Dedifferentiated amniotic fluid mesenchymal stem cell (primary cell): ENCODE measurements around the gene DNAJC16.
"Not testable (repeated sequence)": the region's sequence is repeated elsewhere in the genome, so short reads cannot be mapped to it uniquely, and the experiment has no call there.

Source experiments
- DNase-seq: peaks from one replicate; pipeline ENCODE4 v3.0.0-alpha.2; 2016; ENCODE audit errors: extremely low spot score

DNAJC16 gene

DNA sequence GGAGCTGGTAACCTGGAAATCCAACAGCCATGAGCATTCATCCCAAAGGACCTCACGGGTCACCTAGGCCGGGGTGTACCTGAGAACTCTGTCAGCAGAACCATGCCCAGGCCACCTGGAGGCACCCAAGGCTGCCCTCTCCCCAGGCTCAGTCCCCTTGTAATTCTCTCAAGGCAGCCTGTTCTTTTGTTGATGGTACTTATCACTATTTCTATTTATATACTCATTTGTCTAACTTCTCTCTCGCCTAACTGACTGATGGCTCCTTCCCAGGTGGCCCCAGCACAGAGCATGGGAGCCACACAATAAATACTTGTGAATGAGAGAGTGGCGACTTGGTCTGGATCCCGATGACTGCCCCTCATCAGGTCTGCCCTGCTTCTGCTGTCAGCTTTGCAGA, 19.4 kb upstream of the DNAJC16 start:
- DNase-seq: no peak

DNA sequence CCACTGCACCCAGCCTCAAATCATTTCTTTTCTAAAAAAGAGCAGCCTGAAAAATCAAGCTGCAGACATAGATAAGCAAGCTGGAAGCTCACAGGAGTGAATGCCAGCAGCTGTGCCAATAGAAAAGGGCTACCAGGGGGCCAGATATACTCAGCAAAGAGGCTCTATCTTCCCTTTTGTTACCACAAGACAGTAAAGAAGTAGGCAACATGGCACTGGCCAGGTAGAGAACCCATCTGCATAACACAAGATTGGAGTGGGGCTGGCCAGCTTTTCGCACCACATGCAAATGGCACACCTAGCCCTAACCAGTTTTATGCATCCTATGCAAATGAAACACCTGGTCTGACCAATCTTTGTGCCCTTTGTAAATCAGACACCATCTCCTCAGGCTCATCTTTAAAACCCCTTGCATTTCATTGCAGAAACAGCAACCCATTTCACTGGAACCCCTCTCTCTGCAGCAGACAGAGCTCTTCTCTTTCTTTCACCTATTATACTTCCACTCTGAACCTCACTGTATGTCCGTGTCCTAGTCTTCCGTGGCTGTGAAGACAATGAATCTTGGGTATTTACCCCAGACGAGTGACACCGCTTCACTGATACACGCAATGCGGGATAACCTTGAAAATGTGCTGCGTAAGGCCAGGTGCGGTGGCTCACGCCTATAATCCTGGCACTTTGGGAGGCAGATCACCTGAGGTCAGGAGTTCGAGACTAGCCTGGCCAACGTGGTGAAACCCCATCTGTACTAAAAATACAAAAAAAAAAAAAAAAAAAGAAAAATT, 17.8 kb upstream of the DNAJC16 start:
- no peak for DNase-seq

DNA sequence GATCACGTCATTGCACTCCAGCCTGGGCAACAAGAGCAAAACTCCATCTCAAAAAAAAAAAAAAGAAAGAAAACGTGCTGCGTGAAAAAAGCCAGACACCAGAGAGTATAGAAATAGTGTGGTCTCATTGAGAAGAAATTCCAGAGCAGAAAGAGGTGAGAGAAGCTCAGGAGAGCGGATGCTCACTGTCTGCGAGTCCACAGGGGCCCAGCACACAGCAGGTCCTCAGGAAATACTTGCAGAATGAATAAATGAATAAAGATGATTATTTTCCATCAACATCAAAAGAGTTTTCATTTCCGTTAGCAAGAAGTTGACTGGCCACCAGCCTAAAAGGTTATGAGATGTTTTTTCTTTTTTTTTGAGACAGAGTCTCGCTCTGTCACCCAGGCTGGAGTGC, 17.1 kb upstream of the DNAJC16 start:
- no peak for DNase-seq

DNA sequence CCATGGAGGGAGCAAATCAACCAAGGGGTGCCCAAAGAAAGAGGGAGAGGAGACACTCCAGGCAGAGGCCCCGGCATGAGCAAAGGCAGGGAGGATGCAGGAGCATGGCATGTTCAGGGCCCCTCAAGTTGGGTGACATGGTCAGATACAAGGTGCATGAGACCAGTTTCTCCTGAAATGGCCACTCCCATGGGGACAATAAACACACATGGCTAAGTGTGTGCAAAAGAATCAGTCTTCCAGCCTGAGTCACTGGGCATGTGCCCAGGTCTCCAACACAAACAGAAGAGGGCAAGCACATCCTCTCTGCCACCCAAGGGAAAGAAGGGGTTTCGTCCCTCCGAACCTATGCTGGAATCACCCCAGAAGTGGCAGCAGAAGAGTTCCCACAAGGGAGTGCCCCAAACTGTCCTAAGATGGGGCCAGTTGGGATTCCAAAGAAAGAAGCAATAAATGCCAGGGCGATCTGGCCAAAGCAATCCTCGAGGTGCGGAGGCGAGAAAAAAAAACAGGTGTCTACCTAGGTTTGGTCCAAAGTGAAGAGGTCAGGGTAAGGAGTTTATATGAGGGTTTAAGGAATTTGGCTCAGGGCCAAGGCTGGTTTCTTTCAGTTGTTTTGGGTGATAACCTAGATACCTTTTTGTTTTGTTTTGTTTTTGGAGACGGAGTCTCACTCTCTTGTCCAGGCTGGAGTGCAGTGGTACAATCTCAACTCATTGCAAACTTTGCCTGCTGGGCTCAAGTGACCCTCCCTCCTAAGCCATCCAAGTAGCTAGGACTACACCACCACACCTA, 15.8 kb upstream of the DNAJC16 start:
- no peak for DNase-seq

GRCh38 chr1:15513192-15513591, 13.5 kb upstream of the DNAJC16 start:
- DNase-seq: no peak

GRCh38 chr1:15513919-15514318, 12.7 kb upstream of the DNAJC16 start:
- no peak for DNase-seq

- not testable (repeated sequence) for DNase-seq
Observed at GRCh38 chr1:15514557-15514956, 12.1 kb upstream of the DNAJC16 start.

- DNase-seq: no peak
Observed at GRCh38 chr1:15515022-15515663, 11.5 kb upstream of the DNAJC16 start.

- DNase-seq: no peak
Observed at GRCh38 chr1:15519625-15520024, 7.0 kb upstream of the DNAJC16 start.

GRCh38 chr1:15521206-15521906, 5.3 kb upstream of the DNAJC16 start:
- not testable (repeated sequence) for DNase-seq

DNA sequence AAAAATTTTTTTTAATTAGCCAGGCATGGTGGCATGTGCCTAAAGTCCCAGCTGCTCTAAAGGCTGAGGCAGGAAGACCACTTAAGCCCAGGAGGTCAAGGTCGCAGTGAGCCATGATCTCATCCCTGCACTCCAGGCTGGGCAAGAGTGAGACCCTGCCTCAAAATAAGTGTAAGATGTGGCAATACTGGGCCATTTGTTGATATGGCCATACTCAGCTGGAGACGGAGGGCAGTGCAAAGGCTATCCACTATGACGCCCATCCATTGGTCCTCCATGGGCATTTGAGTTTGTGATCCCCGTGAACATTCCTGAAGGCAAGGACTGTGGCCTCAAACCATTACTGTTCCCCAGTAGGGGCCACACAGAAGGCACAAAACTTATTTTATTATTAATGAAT, 4.1 kb upstream of the DNAJC16 start:
- DNase-seq: no peak

GRCh38 chr1:15523104-15524020, 3.3 kb upstream of the DNAJC16 start:
- no peak for DNase-seq

DNA sequence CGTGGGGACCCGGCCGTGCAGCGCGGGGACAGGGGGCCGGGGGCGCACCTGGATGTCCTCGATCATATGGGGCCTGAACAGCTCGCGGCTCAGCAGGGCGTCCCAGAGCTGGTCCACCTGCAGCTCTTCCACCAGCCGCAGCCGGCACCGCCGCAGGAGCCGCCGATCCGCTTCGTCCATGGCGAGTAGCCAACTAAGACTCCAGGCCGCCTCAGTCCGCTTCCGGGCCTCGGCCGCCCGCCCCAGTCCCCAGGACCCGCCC, 2.7 kb upstream of the DNAJC16 start, which contains the start of gene CASP9:
CASP9 (minus strand) TSS at position 195 of the 262 bp plus-strand sequence; CDS start at position 180, 15 bp downstream.
- no peak for DNase-seq

GRCh38 chr1:15524283-15525049, 2.2 kb upstream of the DNAJC16 start:
- DNase-seq: peak; percentile 98

GRCh38 chr1:15525050-15526020, 1.3 kb upstream of the DNAJC16 start:
- peak; percentile 42 for DNase-seq

GRCh38 chr1:15526021-15526489, 593 bp upstream of the DNAJC16 start:
- no peak for DNase-seq

DNA sequence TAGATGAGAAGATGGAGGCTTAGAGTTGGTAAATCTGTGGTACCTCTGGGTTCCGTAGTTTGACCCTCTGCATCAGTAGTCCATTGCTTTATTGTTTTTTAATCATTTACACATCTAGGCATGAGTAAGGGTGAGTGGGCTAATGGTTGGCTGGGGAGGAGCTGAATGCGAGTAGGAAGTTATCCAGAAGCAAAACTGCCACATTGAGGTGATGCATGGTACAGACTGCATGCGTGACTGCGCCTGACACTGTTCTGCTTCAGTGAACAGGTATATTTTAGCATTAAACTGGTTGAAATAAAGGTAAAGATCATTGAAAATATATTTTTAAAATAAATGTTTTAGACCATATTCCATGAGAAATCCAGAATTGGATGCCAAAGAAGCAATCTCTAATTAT, 4.4 kb downstream of the DNAJC16 start:
- no peak for DNase-seq

DNA sequence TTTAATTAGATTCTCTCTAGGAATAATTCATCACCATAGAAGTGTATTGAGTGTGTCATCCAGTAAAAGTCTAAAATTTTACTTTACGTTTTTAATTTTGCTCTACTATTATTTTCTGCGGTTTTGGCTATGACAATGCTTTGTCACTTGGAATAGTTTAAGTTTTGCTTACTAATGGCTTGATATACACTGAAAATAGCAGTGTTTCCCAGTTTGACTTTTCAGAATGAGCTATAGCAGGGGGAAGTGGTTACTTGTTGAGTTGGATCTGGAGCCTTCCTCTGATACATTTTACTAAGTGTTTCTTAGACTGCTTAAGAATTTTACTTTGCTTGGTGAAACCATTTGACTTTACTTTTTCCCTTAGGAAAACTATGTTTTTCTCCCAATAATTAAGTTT, 5.0 kb downstream of the DNAJC16 start:
- DNase-seq: no peak

DNA sequence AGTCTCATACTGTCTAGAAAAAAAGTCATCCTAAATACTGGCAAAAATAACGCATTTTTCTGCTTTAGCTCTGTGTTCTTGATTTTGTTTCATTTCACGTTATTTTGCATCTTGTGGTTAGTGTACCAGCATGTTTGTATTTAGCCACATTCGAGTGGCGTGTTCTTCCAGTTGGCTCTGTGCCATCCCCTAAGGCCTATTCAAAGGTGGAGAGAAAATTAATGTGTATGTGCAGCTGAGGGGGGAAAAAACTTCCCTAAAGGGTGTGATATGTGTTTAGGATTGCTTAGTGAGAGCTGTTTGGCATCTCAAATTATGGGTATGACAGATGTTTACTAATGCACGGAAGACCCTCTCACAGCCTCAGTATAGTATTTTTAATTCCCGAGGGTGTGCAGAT, 12.1 kb downstream of the DNAJC16 start:
- no peak for DNase-seq
